T follicular helper cell (primary cell): Measurements from ENCODE around the gene AMELX.

Experiments
- DNase-seq: peaks from one replicate; pipeline ENCODE4 v3.0.0-alpha.2; 2020; ENCODE audit warnings: low read depth
- total RNA-seq, 2 experiments: gene quantifications; one replicate each; lab custom pipeline; 2026; lab: John Stamatoyannopoulos, UW

AMELX gene
- 0 reads per million in 2 experiments for total RNA-seq

DNA sequence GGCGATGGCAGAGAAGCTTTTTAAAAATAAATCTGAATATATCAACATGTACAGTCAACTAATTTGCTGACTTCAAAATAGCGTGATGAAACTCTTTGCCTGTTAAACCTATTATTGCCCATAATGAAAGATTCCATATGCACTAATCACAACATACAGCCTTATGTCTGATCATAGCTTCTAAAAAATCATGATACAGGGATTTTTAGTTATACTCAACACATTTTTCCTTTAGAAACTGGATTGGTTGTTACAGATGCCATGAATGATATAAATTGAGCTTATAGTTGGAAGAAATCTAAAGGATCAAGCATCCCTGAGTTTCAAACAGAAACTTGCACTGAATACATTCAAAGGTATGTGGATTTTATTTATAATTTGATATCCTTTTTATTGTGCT is at the start of gene AMELX:
TSS of gene AMELX (plus strand) at position 301 of the 400 bp plus-strand sequence. CDS start 1,376 bp downstream, outside the sequence.
- no peak for DNase-seq

DNA sequence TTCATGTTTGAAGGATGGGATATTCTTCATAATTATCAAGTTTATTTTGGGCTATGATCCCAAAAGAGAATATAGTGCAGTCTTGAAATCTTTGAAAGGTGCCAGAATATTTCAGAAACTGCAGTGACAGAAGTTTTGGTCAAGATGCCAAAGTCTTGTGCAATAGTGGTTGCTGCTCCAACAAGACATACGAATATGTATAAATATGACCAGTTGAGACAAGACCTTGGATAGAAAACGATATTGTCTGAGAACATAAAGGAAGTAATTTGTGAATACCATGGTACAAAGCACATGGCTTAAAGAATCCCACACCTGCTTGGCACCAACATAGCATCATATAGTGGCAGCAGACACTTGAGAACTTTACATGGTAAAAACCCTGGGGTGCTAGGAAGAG is 48.6 kb upstream of the AMELX start:
- no peak for DNase-seq

DNA sequence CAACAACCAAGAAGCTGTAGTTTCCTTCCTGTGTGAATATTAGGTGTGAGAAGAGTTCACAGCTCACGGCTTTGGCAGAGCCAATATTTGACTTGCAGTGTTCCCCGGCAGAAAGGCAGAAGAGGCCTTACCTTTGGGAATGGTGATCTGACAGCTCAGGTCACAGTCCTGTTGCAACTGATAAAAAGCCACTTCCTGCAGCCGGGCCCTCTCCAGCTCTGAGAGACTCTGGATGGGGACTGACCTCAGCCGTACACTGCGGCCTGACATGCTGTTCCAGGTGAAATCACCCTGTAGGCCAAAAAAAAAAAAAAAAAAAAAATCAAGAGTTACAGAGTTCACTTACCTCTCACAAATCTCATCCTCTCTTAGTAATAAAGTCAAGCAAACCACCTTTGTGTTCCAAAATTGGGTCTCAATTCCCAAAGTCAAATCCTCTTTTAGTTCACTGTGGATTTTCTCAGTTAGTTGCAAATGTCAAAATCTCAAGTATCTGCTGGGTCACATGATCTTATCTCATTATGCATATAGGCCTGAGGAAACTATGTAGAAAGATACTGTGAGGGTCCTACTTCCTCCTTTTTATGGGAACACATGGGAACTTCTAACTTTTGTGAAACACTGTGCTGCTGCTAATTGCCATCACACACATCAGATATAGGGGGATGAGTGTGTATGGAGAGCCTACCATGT is 38.6 kb upstream of the AMELX start:
- DNase-seq, result no peak

DNA sequence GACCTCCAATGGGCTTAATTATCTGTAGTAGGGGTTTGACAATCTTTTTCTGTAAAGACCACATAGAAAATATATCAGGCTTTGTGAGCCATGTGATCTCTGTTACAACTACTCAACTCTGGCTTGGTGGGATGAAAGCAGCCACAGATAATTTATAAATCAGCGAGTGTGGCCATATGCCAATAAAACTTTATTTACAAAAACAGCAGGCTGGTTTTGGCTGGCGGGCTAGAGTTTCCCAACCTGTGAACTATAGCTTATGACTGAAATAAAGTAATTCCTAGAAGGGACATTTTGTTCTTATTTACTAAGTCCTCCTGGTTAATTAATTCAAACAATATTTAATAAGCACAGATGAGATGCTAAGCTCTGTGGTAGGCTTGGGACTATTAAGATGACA is 35.9 kb upstream of the AMELX start:
- DNase-seq, result no peak

DNA sequence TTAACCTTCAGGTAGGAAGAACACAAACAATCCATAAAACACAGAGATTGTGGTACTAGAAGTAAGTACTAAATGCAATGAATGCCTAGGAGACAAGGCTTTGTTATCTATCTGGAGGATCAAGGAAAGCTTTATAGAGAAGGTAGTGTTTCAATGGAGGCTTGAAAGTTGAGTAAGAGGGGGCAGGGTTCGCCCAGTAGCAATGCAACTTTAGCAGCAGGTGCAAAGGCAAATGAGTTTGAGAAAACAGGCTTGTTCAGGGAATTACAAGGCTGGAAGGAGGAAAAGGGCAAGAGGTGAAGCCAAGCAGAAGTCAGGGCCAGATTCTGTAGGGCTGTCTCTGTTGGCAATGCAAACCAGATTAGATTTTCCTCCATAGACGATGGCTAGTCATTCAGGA is 35.5 kb upstream of the AMELX start:
- no peak for DNase-seq

DNA sequence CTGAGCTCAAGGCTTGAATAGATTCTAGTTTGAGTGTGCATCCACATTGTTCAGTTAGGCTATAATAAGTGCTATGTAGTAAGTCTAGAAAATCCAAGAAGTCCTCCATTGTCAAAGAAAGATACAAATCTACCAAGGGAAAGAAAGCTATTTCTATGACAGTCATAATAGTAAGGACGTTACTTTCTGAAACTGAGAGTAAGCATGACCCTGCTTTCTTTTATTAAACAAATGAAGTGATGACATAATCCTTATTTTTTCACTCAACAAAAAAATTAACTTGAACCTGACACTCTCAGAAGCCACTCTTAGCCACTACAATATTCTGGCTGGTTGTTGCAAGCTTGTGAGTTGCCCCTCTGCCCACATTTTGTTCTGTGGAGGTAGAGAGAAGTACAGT is 33.8 kb upstream of the AMELX start:
- no peak for DNase-seq

DNA sequence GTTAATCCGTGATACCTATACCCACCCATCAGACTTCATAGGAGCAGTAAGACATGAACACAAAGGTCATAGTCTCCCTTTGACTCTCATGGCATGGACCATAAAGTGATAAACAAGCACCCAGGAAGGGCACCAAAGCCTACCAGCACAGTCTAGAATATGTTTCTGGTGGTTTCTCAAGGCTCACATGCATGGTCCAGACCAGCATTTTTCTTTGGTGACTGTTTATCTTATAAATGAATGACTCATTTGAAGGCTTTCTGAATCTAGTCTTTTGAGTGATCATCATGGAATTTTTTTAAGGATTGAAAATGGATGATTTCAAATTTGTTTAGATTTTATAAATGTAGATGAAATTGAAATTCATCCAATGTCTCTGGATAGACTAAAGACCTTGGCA is 32.0 kb upstream of the AMELX start:
- DNase-seq, result no peak

DNA sequence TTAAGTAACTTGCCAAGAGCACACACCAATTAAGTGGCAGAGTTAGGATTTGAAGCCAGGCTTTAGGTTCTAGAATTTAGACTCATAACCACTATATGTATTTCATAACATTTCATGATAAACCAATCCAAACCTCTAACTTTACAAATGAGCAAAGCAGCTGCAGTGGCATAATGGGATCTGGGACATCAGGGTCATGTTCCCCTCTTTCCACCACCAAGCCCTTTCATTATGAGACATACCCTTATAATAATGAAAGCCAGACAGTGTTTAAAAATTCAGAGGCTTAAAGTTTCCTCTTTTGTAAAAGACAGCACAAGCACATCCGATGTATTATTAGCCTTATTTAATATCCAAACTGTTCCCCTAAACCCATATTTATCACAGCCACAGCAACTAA is 28.3 kb upstream of the AMELX start:
- no peak for DNase-seq

DNA sequence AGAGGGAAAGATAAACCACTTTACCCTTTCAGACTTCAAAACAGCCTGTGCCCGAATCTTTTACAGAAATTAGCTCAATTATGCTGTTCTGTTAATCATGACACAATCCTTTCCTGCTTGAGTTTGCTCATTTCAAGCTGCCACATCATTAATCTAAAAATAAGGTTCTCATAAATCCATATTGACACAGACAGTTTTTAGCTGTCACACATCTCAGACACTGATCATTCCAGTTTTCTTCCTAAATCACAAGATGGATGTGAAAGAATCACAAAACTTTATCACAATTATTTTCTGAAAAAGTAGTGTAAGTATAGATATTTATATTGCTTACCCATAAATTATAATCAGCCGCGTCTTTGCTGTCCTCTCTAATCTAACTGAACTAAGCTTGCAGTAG is 27.9 kb upstream of the AMELX start:
- DNase-seq, result no peak

DNA sequence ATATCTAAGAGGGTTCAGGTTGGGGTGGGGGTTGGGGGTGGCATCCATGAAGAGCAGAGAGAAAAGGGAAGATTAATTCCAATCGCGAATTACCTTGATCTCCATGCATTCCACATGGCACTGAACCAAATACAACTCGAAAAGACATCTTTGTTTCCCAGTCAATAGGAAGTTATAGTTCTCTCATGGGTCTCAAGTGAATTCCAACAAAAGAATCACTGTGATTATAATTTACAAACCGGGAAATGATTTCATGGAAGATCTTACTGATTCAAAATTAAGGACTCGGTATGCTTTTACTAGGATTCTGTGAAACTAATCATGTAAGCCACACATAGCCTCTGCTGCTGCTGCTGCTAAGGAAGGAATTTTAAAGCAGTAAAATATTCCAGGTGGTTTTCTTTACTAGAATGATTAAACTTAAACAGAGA is 26.6 kb upstream of the AMELX start:
- DNase-seq, result no peak

DNA sequence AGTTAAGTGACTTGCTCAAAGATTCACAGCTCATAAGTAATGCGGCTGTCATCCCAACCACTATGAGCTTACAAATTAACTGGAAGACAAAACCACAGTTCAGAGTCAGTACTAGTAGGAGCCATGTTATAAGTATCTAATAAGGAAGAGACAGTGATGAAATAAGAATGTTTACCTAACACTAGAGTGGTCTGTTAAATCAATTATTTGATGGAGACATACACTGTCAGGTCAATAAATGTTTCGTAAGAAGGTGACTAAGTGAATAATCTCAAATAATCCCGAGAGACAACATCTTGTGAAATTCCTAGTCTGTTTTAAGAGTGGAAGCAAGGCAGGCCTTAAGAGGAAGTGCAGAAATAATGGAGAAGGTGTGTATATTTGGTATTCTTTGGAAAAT is 25.8 kb upstream of the AMELX start:
- no peak for DNase-seq

DNA sequence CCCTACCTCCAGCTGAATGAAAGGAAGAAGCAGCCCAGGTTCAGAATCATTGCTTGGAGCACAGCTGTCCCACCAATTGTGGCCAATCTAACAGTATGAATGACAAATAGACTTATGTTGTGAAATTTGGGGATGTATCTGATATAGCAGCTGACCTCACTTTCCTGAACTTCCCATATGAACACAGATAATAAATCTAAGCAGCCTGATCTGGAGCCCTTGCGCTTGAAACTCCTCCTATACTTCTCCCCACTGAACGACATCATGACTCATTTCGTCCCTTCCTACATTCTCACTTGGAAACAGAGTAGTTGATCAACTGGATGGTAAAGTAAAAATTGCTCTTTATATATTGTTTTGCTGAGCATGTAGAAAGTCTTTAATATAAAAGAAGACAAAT is 24.2 kb upstream of the AMELX start:
- no peak for DNase-seq

DNA sequence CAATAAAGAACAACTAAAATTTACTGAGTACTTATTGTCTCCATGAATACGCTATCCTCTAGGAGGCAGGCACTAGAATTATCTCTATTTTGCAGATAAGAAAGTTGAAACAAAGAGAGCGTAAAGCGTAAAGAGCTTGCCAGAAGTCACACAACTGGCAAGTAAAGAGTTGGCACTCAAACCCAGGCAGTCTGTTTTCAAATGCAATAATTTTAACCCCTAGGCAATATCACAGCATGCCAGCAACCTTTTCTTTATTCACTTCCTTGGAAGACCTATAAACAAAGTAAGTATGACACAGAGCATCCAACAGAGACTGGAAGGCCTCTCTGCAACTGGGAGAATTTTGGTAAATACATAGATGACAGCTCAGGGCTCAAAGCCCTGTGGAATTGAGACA is 23.2 kb upstream of the AMELX start:
- no peak for DNase-seq

DNA sequence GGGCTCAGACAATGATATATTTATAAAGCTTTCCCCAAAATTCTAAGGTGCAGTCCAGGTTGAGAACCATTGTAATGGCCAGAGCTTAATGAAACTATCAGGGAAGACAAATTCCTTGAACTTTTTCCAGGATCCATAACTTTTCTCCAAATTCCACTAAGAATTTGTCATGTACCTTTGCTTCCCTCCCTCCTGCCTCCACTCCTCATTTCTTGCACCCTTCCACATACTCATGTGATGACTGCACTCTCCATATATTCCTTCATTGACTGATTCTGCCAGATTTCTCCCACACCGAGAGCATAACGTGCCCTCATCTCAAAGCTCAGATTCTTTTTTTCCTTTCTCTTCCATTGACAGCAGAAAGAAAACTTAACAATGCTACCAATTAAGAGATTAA is 20.9 kb upstream of the AMELX start:
- no peak for DNase-seq

DNA sequence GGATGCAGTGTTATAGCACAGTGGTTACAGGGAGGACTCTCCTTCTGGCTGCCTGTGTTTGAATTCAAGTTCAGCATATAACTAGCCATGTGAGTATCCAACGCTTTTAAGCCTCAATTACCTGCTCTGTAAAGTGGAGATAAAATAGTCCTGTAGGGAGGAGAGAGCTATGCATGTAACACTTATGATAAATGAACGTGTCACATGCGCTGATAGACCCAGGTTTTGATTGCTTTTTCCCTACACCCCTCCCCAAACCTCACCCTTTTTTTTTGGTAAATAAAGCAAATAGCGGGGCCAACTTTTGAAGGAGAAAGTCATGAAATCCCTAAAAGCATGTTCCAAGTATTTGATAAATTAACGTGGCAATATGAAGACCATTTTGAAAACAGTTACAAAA is 20.4 kb upstream of the AMELX start:
- DNase-seq, result no peak

DNA sequence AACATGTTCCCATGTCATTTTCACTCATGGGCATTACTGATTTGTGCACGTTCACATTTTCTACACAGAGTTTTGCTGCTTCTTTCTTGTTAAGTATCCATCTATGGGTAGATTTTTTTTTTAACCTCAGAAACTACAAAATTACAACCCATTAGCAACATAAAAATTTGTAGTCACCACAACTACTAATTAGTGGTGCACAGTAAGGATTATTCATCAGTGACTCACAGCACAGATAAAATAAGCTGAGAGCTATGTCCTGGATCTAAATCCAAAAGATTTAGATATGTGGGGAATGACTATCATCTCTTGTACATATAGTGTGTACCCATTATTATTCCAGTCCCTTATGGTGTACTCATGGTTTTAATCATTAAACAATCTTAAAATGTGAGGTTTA is 19.7 kb upstream of the AMELX start:
- DNase-seq, result no peak

DNA sequence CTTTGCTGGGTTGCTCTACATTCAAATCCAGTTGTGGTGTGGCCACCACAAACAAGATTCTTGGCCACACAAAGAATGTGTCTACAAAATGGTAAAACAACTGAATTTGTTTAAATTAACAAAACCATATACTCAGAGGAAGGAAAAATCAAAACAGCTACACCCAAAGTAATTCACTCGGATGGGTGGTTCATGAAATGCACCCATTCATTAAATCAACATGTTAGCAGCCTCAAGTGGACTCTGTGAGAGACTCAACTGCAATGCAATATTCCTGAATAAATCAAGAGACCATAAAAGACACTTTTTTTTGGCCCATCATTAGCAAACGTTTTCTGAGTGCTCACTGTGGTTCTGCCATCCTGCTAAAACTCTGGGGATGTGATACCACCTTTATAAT is 11.2 kb upstream of the AMELX start:
- DNase-seq, result no peak

DNA sequence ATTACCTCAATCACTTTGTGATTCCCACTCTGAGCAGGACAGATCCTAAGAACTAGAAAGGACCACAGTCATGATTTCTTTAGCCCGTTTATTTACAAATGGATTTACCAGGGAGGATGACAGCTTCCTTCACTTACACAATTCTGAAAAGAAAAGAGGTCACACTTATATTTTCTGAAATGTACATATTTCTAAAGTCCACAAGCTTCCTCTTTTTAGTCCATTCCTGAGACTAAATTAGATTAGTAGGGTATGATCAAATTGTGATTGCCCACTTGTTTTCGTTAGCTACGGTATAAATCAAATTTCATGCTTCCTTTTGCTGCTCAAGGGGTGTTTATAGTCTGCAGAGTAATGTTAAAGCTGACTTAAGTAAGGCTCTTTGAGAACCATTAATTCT is 7.6 kb upstream of the AMELX start:
- DNase-seq, result no peak

DNA sequence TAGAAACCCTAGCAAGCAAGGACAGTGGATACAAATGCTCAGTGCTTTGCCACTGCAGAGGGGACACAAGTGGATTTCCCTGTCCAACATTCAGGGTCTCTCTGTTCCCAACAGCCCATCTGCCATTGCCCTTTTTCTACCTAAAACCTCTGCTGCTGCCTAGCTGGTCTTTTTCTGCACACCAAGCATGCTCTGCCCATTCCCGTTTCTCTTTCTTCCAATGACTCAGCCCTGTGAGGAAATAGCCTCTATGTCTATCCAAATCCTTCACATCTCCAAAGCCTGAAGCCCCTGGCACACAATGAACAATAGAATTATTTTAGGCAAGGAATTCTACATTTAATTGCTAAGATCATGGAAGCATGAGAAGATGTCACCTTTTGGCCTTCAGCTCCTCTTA is 5.7 kb upstream of the AMELX start:
- DNase-seq, result no peak

DNA sequence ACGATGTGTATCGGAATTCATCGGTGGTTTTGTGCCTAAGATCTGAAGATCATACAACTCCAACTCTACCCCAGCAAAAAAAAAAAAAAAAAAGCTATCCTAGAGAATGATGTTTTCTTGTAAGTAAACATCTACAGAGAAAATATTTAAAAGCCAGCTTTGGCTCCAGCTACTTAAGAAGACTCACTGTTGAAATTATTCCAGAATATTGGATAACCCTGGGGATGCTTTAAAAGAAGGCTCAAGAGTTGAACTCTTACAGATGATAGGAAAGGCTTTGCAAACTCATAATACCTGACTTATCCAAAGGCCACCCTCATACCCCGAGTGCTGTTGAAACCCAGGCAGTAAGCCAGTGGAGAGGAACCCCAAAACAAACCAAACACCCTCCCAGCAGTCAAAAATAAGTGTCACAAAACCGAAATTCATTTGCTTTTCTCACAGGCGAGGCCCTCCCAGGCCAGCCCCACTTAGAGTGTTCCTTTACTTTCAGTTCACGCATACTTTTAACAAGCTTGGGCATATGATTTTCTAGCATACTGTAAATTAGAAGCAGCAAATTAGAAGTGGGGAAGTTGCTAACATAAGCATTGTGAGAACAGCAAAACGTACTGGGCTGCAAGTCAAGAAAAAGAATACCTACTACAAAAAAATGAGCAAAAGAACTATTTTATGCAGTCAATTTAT is 2.7 kb upstream of the AMELX start:
- DNase-seq, result no peak

DNA sequence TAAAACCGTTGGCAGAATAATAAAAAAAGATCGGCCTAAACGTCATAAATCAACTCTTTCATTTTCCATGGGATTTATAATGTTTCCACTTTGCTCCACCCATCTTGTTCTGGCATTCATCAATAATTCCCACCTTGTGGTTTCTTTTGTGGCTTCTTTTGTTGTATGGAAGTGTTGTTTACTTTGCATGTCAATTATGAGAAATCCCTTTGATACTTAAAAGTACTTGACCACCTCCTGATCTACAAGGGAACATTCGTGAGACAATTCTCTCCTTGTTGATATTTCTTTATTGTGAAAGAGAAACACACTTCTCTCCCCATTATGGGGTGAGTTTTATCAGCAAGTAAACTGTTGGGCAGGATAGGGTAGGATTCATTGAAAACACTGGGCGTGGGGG is 2.8 kb downstream of the AMELX start:
- DNase-seq, result no peak

DNA sequence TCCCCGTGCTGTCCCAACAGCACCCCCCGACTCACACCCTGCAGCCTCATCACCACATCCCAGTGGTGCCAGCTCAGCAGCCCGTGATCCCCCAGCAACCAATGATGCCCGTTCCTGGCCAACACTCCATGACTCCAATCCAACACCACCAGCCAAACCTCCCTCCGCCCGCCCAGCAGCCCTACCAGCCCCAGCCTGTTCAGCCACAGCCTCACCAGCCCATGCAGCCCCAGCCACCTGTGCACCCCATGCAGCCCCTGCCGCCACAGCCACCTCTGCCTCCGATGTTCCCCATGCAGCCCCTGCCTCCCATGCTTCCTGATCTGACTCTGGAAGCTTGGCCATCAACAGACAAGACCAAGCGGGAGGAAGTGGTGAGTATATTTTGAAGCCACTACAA is 5.4 kb downstream of the AMELX start:
- no peak for DNase-seq

DNA sequence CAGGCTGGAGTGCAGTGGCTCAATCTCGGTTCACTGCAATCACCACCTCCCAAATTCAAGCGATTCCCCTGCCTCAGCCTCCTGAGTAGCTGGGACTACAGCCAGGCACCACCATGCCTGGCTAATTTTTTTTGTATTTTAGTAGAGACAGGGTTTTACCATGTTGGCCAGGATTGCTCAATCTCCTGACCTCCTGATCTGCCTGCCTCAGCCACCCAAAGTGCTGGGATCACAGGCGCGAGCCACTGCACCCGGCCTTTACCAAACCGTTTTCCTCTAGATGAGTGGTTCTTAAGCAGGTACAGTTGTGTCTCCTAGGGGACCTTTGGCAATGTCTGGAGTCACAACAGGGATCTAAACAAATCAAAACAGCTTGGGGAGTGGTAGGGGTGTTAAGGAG is 11.6 kb downstream of the AMELX start:
- no peak for DNase-seq

DNA sequence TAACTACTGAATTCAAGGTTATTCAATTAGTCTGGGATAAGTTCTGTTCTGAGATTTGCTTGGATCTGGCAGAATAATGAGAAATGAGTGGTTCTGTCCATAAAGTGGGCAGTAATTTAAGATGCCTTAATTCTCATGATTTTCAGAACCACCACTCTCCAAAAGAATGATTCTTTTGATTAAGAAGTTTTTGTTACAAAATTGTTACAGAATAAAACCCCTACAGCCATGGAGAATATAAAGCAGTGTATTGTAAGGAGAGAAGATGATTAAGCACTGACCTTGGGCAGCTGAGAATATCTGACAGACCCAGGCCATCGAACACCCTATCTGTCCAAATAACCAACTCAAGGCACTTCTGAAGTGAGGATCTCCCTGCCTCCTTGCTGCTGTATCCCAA is 12.4 kb downstream of the AMELX start:
- DNase-seq, result no peak
